ENCODE measurements around the gene RABAC1.
A peak's percentile ranks its signal among the peaks of the same experiment; 100 is the strongest.
"Not testable (repeated sequence)": the region's sequence is repeated elsewhere in the genome, so short reads cannot be mapped to it uniquely, and the experiment has no call there.

The RABAC1 gene

DNA sequence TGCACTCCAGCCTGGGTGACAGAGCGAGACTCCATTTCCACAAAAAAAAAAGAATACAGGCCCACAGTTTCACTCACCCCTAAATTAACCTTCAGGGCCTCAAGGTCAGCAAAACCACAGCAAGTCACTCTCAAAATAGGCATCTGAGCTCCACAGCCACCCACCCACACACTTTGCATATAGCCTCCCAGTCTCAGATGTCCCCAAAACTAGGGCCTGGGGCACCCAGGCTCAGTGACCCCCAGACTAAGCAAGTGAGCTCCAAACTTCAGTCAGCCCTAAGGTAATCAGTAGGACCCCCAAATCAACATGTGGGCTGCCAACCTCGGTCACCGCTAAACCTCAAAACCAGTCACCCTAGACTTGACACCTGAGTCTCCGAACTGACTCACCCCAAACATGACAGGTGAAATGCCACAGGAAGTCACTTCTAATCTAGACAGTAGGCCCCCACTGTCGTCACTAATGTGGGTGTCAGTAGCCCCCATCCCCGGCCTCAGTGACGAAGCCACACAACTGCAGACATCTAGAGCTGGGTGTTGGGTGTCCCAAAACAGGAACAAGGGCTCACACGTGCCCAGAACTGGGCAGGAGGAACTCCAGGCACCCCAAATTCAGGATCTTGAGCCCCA is 13.9 kb downstream of the RABAC1 start:
- H3K4me1 Mint-ChIP-seq = peaks cover 42% of the 10 kb centered on the region
- DNase-seq = peak; percentile 83
- CTCF ChIA-PET = interaction anchor here (1.5 to 3.0 kb wide), 4 partner anchors 8 to 74 kb away, joined by 4 to 16 read pairs (median 8); no protein-coding TSS in a partner anchor
- no peaks in the 10 kb centered on the region for H3K9me3 Mint-ChIP-seq
- H3K27me3 Mint-ChIP-seq = peaks cover 36% of the 10 kb centered on the region
- peaks cover 2% of the 10 kb centered on the region for H3K36me3 Mint-ChIP-seq
- H3K27ac Mint-ChIP-seq = peak overlapping the region; percentile 91
- H3K4me3 Mint-ChIP-seq = no peak overlapping the region

DNA sequence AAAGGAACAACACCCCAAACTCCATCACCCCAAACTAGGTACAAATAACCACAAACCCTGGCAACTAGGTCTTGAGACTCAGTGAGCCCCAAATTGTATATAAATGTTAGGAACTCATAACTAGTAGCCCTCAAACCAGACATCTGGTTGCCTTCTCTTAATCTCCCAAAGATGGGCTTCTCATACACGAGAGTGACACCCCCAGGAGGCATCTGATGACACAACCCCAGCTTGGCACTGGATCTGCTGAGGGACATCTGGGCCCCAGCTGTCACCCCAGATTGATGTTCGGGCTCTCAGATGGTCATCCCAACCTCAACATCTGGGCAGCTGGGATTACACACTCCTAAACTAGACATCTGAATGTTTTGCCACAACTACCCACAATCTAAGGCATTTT is 14.8 kb downstream of the RABAC1 start:
- Mint-ChIP-seq H3K27ac (no peak overlapping the region), H3K9me3 (no peaks in the 10 kb centered on the region), H3K4me3 (no peak overlapping the region), H3K27me3 (peaks cover 45% of the 10 kb centered on the region), H3K4me1 (peaks cover 42% of the 10 kb centered on the region), H3K36me3 (peaks cover 2% of the 10 kb centered on the region)
- CTCF ChIA-PET = interaction anchor here (1.3 kb wide), 1 partner anchor 70 kb away, joined by 3 read pairs; no protein-coding TSS in a partner anchor
- no peak for DNase-seq

GRCh38 chr19:41941410-41942202 is 17.5 kb downstream of the RABAC1 start:
- Mint-ChIP-seq H3K27ac (no peak overlapping the region), H3K27me3 (peaks cover 67% of the 10 kb centered on the region), H3K36me3 (peaks cover 2% of the 10 kb centered on the region), H3K4me3 (peak overlapping the region; percentile 24), H3K9me3 (no peaks in the 10 kb centered on the region), H3K4me1 (peaks cover 37% of the 10 kb centered on the region)
- CTCF ChIA-PET = no interaction called here
- no peak for DNase-seq

- Mint-ChIP-seq H3K27ac (no peak overlapping the region), H3K36me3 (peaks cover 2% of the 10 kb centered on the region), H3K4me3 (peak overlapping the region; percentile 69), H3K9me3 (no peaks in the 10 kb centered on the region), H3K27me3 (peaks cover 74% of the 10 kb centered on the region), H3K4me1 (peaks cover 31% of the 10 kb centered on the region)
- DNase-seq = no peak
- CTCF ChIA-PET = no interaction called here
These were observed 18.3 kb downstream of the RABAC1 start for GRCh38 chr19:41940731-41941409.

DNA sequence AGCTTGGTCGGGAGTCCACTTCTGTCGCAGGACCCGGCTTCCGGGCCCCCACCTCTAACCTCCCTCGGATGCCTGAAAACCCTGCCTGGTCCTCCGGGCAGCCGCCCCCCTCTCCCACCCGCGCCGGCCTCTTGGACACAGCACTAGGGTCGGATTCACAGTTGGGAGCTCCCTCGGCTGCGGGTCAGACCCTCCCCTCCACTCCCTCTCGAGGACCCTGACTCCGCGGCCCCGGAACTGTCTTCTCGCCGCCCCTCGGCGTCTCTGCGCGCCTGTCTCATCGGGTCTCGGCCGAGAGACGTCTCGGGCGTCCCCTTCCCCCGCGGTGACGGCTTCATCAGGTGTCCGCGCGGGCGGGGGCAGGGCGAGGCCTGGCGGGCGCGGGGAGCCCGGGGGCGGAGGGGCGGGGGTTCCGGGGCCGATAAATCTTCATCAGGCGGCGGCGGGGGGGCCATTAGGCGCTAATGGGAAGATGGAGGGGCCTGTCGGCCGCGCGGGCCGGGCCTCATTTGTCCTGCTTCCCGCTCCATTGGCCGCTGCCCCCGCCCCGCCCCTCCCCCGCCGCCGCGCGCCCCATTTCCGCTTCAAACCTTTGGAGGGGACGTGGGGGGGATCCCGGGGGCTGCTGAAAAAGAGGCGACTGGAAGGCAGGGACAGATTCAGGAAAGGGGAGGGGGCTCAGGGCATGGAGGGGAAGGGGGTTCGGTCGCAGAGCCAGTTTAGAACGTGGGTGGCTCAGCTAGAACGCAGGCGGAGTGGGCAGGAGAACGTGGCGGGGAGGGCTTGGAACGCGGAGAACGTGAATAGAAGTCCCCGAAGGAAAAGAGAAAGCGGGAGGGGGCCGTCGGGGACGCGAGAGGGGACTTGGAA is 19.0 kb downstream of the RABAC1 start:
- H3K36me3 Mint-ChIP-seq = peaks cover 2% of the 10 kb centered on the region

DNA sequence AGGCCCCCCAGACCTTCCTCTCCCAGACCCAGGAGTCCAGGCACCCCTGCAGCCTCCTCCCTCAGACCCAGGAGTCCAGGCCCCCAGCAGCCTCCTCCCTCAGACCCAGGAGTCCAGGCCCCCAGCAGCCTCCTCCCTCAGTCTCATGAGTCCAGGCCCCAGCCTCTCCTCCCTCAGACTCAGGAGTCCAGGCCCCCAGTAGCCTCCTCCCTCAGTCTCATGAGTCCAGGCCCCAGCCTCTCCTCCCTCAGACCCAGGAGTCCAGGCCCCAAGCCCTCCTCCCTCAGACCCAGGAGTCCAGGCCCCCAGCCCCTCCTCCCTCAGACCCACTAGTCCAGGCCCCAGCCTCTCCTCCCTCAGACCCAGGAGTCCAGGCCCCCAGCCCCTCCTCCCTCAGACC is 19.9 kb downstream of the RABAC1 start:
- CTCF ChIA-PET, H3K4me3 Mint-ChIP-seq, H3K27ac Mint-ChIP-seq, DNase-seq, H3K36me3 Mint-ChIP-seq, H3K9me3 Mint-ChIP-seq: not testable (repeated sequence)
- H3K4me1 Mint-ChIP-seq = peaks cover 27% of the 10 kb centered on the region
- H3K27me3 Mint-ChIP-seq = peaks cover 85% of the 10 kb centered on the region

More for the DNA sequence above, 19.0 kb downstream of the RABAC1 start:
- H3K27ac Mint-ChIP-seq = no peak overlapping the region
- H3K9me3 Mint-ChIP-seq = no peaks in the 10 kb centered on the region
- peaks cover 76% of the 10 kb centered on the region for H3K27me3 Mint-ChIP-seq
- CTCF ChIA-PET = no interaction called here
- DNase-seq = peak; percentile 51
- peaks cover 28% of the 10 kb centered on the region for H3K4me1 Mint-ChIP-seq
- peak overlapping the region; percentile 69 for H3K4me3 Mint-ChIP-seq

DNA sequence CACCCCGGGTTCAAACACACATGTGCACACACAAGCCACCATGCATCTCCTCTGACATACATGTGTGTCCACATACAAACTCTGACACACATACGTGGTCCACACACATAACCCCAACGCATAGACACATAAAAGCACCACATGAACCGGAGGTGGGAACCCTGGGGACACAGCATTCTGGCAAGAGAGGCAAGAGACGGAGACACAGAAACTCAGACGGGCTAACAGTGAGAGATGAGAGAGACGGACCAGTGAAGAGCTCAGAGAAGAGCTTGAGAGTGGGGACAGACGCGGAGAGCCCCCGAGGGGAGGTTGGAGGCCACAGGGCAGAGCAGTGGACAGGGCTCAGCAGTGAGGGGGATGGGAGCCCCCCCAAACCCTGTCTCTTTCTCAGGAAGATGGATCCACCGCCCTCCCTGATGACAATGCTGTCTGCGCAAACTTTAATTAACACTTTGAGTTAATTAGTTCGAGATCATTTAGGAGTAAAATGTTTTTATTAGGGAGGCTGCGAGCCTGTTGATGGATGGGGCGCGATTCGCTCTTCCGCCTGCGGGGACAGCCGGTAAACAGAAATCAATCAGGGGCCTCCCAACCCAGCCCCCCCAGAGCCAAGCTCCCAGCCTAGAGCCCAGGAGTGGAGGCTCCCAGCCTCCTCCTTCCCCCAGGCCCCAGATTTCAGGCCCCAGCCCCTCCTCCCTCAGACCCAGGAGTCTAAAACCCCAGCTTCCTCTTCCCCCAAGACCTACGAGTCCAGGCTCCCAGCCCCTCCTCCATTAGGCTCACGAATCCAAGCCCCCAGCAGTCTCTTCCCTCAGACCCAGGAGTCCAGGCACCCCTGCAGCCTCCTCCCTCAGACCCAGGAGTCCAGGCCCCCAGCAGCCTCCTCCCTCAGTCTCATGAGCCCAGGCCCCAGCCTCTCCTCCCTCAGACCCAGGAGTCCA is 21.3 kb downstream of the RABAC1 start:
- Mint-ChIP-seq H3K27ac (no peak overlapping the region), H3K4me3 (no peak overlapping the region)

DNA sequence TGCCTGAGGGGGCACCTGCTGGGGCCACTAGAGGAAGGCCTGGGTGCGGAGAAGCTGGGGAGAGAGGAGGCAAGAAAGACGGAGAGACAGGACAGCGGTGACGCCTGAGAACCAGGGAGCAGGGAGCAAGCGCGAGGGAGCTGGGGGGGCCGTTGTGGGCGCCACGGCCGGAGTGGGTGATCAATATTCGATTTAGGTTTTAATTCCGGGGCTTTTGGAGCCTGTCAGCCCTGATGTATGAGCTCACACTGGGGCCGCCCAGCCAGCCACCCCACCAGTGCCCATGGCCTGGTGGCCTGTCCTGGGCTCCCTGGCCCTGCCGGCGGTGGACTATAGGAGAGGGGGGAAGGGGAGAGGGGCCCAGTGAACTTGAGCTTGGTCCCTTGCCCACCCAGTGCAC is 22.2 kb downstream of the RABAC1 start:
- no peak overlapping the region for H3K4me3 Mint-ChIP-seq
- no peaks in the 10 kb centered on the region for H3K9me3 Mint-ChIP-seq
- CTCF ChIA-PET = interaction anchor here (1.1 to 1.8 kb wide), 3 partner anchors 9 to 64 kb away, joined by 3 to 7 read pairs (median 4); no protein-coding TSS in a partner anchor
- H3K27ac Mint-ChIP-seq = peak overlapping the region; percentile 15
- no peak for DNase-seq
- H3K4me1 Mint-ChIP-seq = peaks cover 27% of the 10 kb centered on the region
- H3K36me3 Mint-ChIP-seq = peaks cover 2% of the 10 kb centered on the region
- peaks cover 89% of the 10 kb centered on the region for H3K27me3 Mint-ChIP-seq

More for the DNA sequence above, 21.3 kb downstream of the RABAC1 start:
- peaks cover 2% of the 10 kb centered on the region for H3K36me3 Mint-ChIP-seq
- H3K27me3 Mint-ChIP-seq = peaks cover 88% of the 10 kb centered on the region
- no peaks in the 10 kb centered on the region for H3K9me3 Mint-ChIP-seq
- CTCF ChIA-PET = interaction anchor here (1.1 to 1.8 kb wide), 3 partner anchors 8 to 65 kb away, joined by 3 to 7 read pairs (median 4); no protein-coding TSS in a partner anchor
- H3K4me1 Mint-ChIP-seq = peaks cover 29% of the 10 kb centered on the region
- DNase-seq = no peak

GRCh38 chr19:41936416-41936850 is 22.7 kb downstream of the RABAC1 start:
- peaks cover 86% of the 10 kb centered on the region for H3K27me3 Mint-ChIP-seq
- CTCF ChIA-PET = interaction anchor here (1.1 to 1.8 kb wide), 3 partner anchors 9 to 64 kb away, joined by 3 to 7 read pairs (median 4); no protein-coding TSS in a partner anchor
- no peak overlapping the region for H3K4me3 Mint-ChIP-seq
- peaks cover 2% of the 10 kb centered on the region for H3K36me3 Mint-ChIP-seq
- H3K27ac Mint-ChIP-seq = peak overlapping the region; percentile 15
- H3K4me1 Mint-ChIP-seq = peaks cover 25% of the 10 kb centered on the region
- no peak for DNase-seq
- H3K9me3 Mint-ChIP-seq = no peaks in the 10 kb centered on the region

- CTCF ChIA-PET = interaction anchor here (0.6 kb wide), 1 partner anchor 50 kb away, joined by 3 read pairs; no protein-coding TSS in a partner anchor
- no peaks in the 10 kb centered on the region for H3K9me3 Mint-ChIP-seq
- peaks cover 2% of the 10 kb centered on the region for H3K36me3 Mint-ChIP-seq
- peaks cover 86% of the 10 kb centered on the region for H3K27me3 Mint-ChIP-seq
- no peak overlapping the region for H3K27ac Mint-ChIP-seq
- no peak overlapping the region for H3K4me3 Mint-ChIP-seq
- no peak for DNase-seq
- peaks cover 25% of the 10 kb centered on the region for H3K4me1 Mint-ChIP-seq
These were observed 23.2 kb downstream of the RABAC1 start for GRCh38 chr19:41935760-41936415.

DNA sequence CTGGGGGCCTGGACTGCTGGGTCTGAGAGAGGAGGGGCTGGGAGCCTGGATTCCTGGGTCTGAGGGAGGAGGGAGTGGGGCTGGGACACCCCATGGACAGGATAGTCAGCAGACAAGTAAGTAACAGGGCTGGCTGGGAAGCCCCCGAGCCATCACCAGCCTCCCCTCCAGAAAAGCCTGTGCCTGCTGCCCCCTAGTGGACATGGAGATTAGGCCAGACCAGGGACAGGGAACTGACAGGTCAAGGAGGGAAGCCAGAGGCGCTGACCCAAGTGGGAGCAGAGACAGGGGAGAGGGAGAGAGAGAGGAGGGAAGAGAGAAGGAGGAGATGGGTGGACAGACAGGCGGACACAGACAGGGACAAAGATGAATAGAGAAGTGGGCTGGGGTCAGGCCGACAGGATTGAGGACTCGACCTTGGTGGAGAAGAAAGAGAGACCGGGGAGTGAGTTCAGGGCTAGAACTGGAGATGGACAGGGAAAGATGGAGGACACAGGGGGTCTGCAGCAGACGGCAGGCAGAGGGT is 24.2 kb downstream of the RABAC1 start:
- CTCF ChIA-PET = interaction anchor here (0.7 to 1.0 kb wide), 6 partner anchors 16 to 100 kb away, joined by 3 to 4 read pairs (median 4); no protein-coding TSS in a partner anchor
- peaks cover 85% of the 10 kb centered on the region for H3K27me3 Mint-ChIP-seq
- no peaks in the 10 kb centered on the region for H3K36me3 Mint-ChIP-seq
- H3K27ac Mint-ChIP-seq = no peak overlapping the region
- DNase-seq = peak; percentile 85
- no peak overlapping the region for H3K4me3 Mint-ChIP-seq
- H3K4me1 Mint-ChIP-seq = peaks cover 31% of the 10 kb centered on the region
- H3K9me3 Mint-ChIP-seq = no peaks in the 10 kb centered on the region
